Gastrocnemius medialis (tissue), 4 donors: ENCODE data around the gene TGM2.

Experiments used
- CTCF ChIP-seq, 5 experiments: fragments of 450-650 bp in 3 of 5; fragments of 200-600 bp in 2 of 5; sonication (generic) in 2 of 5; IDR thresholded peaks in 4 of 5; conservative IDR thresholded peaks in 1 of 5; 1 replicate in 4 of 5; 2 replicates in 1 of 5; pipeline ENCODE4 v1.5.1; 2016 to 2019; ENCODE audit warnings: antibody characterized with exemption in 5 of 5, mild to moderate bottlenecking in 3 of 5, moderate library complexity in 3 of 5
- POLR2A ChIP-seq, 2 donors: fragments of 450-650 bp; IDR thresholded peaks; one replicate each; pipeline ENCODE4 v1.6.1; 2017; ENCODE audit warnings: antibody characterized with exemption in 2 of 2, mild to moderate bottlenecking in 2 of 2, moderate library complexity in 2 of 2

DNA sequence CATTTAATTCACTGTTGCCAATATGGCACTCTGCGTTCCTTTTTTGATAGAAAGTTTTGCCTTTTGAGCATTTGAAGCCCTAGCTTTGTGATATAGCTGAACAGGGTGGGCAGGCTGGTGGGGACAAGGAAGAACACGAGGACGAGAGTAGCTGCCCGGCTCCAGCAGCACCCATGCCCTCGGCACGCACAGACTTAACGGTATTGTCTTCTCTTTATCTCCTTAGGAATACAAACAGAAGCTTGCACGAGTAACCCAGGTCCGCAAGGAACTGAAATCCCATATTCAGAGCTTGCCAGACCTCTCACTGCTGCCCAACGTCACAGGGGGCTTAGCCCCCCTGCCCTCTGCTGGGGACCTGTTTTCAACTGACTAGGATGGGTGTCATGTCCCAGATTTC lies 75.6 kb downstream of the TGM2 start:
- TF ChIP-seq POLR2A (IDR thresholded peaks at IDR 0.05) (no peak), CTCF (IDR thresholded peaks at IDR 0.05 in 4 of 5, conservative IDR thresholded peaks at IDR 0.05 in 1 of 5) (no peak)
